IMR-90 (cell line): ENCODE results near the gene SPATA9. TPM values are rescaled to one million over a fixed set of nuclear protein-coding genes. Genes with fewer than 3 reads are reported as not detected.
"Not testable (repeated sequence)": the region's sequence is repeated elsewhere in the genome, so short reads cannot be mapped to it uniquely, and the experiment has no call there.

Source experiments
- ATAC-seq: fragments of 200-7000 bp; cut with Tn5 transposase; 2 replicates; pipeline ENCODE4 v1.9.1; 2020; ENCODE audit warnings: low read depth, mild to moderate bottlenecking, moderate library complexity
- BruUV-seq: library from RNA; stranded (reverse); fragments of 400-500 nt; replicated peaks from 2 replicates; lab custom pipeline; 2021; lab: Mats Ljungman, UMichigan
- CTCF ChIA-PET: fragments of 300-600 bp; formaldehyde crosslinking; extraction: SDS; loops from one replicate; lab custom pipeline; 2021; ENCODE audit warnings: antibody characterized with exemption; lab: Yijun Ruan, JAX
- POLR2A ChIA-PET: fragments of 300-600 bp; sonication (Branson Sonifier 250); formaldehyde crosslinking; loops from one replicate; lab custom pipeline; 2022; ENCODE audit warnings: antibody characterized with exemption; ENCODE audit not compliant: unreplicated experiment; lab: Charles Lee
- DNase-seq: peaks from one replicate; pipeline ENCODE4 v3.0.0; 2013
- H2AFZ ChIP-seq: replicated peaks from 2 replicates; pipeline ENCODE3; 2013; ENCODE audit warnings: low read length, mild to moderate bottlenecking; ENCODE audit not compliant: poor library complexity
- H2AK5ac ChIP-seq: 2 replicates; pipeline ENCODE4 v1.6.1; 2013; ENCODE audit warnings: low read depth, low read length, inconsistent platforms
- H2AK9ac ChIP-seq: replicated peaks from 2 replicates; pipeline ENCODE3; 2013; ENCODE audit warnings: mild to moderate bottlenecking, low read depth, low read length, moderate library complexity; ENCODE audit not compliant: poor library complexity
- H2BK120ac ChIP-seq: 2 replicates; pipeline ENCODE4 v1.6.1; 2013; ENCODE audit warnings: low read depth, low read length, inconsistent platforms
- H2BK15ac ChIP-seq: 3 replicates; pipeline ENCODE4 v1.6.1; 2013; ENCODE audit warnings: low read depth, low read length, inconsistent platforms
- H2BK20ac ChIP-seq: 2 replicates; pipeline ENCODE4 v1.6.1; 2013; ENCODE audit warnings: low read depth, mild to moderate bottlenecking, inconsistent platforms, low read length, moderate library complexity
- H2BK5ac ChIP-seq: 2 replicates; pipeline ENCODE4 v1.6.1; 2013; ENCODE audit warnings: mild to moderate bottlenecking, low read depth, low read length, inconsistent platforms; ENCODE audit not compliant: poor library complexity, severe bottlenecking
- H3K14ac ChIP-seq: replicated peaks from 2 replicates; pipeline ENCODE4 v1.6.1; 2013; ENCODE audit warnings: low read depth, low read length, inconsistent platforms
- H3K18ac ChIP-seq: 2 replicates; pipeline ENCODE4 v1.6.1; 2013; ENCODE audit warnings: low read depth, low read length, control low read depth
- H3K23ac ChIP-seq: 2 replicates; pipeline ENCODE4 v1.6.1; 2013; ENCODE audit warnings: low read depth, low read length, inconsistent platforms
- H3K27ac ChIP-seq: 2 replicates; pipeline ENCODE4 v1.5.1; 2013; ENCODE audit warnings: mild to moderate bottlenecking, control low read depth, low read length; ENCODE audit not compliant: insufficient read depth
- H3K27me3 ChIP-seq: 2 replicates; pipeline ENCODE4 v1.6.1; 2013; ENCODE audit warnings: low read length; ENCODE audit not compliant: control insufficient read depth, insufficient read depth
- H3K36me3 ChIP-seq: 2 replicates; pipeline ENCODE4 v1.6.1; 2013; ENCODE audit warnings: low read length, mixed read lengths; ENCODE audit not compliant: control insufficient read depth, insufficient read depth
- H3K4ac ChIP-seq: 2 replicates; pipeline ENCODE4 v1.6.1; 2013; ENCODE audit warnings: low read depth, low read length, inconsistent platforms
- H3K4me1 ChIP-seq: 2 replicates; pipeline ENCODE4 v1.6.1; 2013; ENCODE audit warnings: low read length, mixed read lengths; ENCODE audit not compliant: control insufficient read depth, insufficient read depth
- H3K4me2 ChIP-seq: 2 replicates; pipeline ENCODE4 v1.6.1; 2013; ENCODE audit warnings: low read depth, mild to moderate bottlenecking, control low read depth, low read length, moderate library complexity
- H3K4me3 ChIP-seq: 2 replicates; pipeline ENCODE4 v1.5.1; 2013; ENCODE audit warnings: low read depth, mild to moderate bottlenecking, control low read depth, low read length, moderate library complexity; ENCODE audit not compliant: insufficient read depth
- H3K56ac ChIP-seq: 2 replicates; pipeline ENCODE4 v1.6.1; 2013; ENCODE audit warnings: low read length, inconsistent platforms; ENCODE audit not compliant: insufficient read depth; ENCODE audit errors: extremely low read depth
- H3K79me1 ChIP-seq, 2 experiments: 2 replicates each; pipeline ENCODE4 v1.6.1; 2013; ENCODE audit warnings: low read length in 2 of 2, inconsistent platforms in 1 of 2, low read depth in 1 of 2
- H3K9ac ChIP-seq: 2 replicates; pipeline ENCODE4 v1.6.1; 2013; ENCODE audit warnings: low read depth, low read length, control low read depth
- H3K9me1 ChIP-seq: 2 replicates; pipeline ENCODE4 v1.6.1; 2013; ENCODE audit warnings: low read length, inconsistent platforms; ENCODE audit not compliant: insufficient read depth
- H3K9me3 ChIP-seq: 2 replicates; pipeline ENCODE4 v1.6.1; 2013; ENCODE audit warnings: low read length; ENCODE audit not compliant: control insufficient read depth, insufficient read depth
- H4K20me1 ChIP-seq: 2 replicates; pipeline ENCODE4 v1.6.1; 2013; ENCODE audit warnings: low read length, inconsistent platforms; ENCODE audit not compliant: insufficient read depth
- H4K5ac ChIP-seq: 2 replicates; pipeline ENCODE4 v1.6.1; 2013; ENCODE audit warnings: mild to moderate bottlenecking, low read depth, low read length, control low read depth
- H4K8ac ChIP-seq, 2 experiments: 2 replicates each; pipeline ENCODE4 v1.6.1; 2013; ENCODE audit warnings: low read depth in 2 of 2, low read length in 2 of 2, control low read depth in 1 of 2, inconsistent platforms in 1 of 2
- H4K91ac ChIP-seq: 2 replicates; pipeline ENCODE4 v1.6.1; 2013; ENCODE audit warnings: low read depth, low read length, inconsistent platforms; ENCODE audit not compliant: insufficient read depth
- MAFK ChIP-seq: IDR thresholded peaks from 2 replicates; pipeline ENCODE4 v1.6.1; 2012; ENCODE audit warnings: low read depth, low read length, improper control_type of control experiment
- MXI1 ChIP-seq: IDR thresholded peaks from 2 replicates; pipeline ENCODE4 v1.6.1; 2012; ENCODE audit warnings: low read depth, mild to moderate bottlenecking, low read length, moderate library complexity, borderline replicate concordance
- WGBS, 2 experiments: methylation state at CpG; one replicate each; pipeline versions ENCODE4 v1.1.5 to v1.1.7; 2013; ENCODE audit warnings: missing lambda C conversion rate in 2 of 2; ENCODE audit not compliant: insufficient read length in 1 of 2; ENCODE audit errors: extremely low coverage in 2 of 2; 5-methylcytosine and 5-hydroxymethylcytosine counted together
- dilution Hi-C: fragments of 300-500 bp; cut with HindIII; formaldehyde crosslinking; loops from one replicate; pipeline ENCODE4 v1.14.3; 2018; ENCODE audit warnings: low sequenced_read_pairs; ENCODE audit not compliant: unreplicated experiment
- in situ Hi-C: fragments of 300-500 bp; cut with MboI; formaldehyde crosslinking; loops from 3 replicates; pipeline ENCODE4 v1.14.3; 2019; ENCODE audit warnings: low sequenced_read_pairs, inconsistent platforms, mixed read lengths
- intact Hi-C: fragments of 100-400 bp; cut with micrococcal nuclease; formaldehyde crosslinking; loops from 2 replicates; pipeline ENCODE4 v1.10.0; 2022
- polyA plus RNA-seq, 3 experiments: library from polyadenylated mRNA; depleted of rRNA; stranded (reverse); fragments of >200 nt; gene quantifications; 2 replicates each; pipeline ENCODE4 v1.2.3, GENCODE V29; 2012; ENCODE audit warnings: low replicate concordance in 1 of 3
- total RNA-seq: library from RNA; depleted of rRNA; stranded (reverse); fragments of >200 nt; gene quantifications from 2 replicates; pipeline ENCODE4 v1.2.3, GENCODE V29; 2012

Gene SPATA9
- total and polyA plus RNA-seq, 2 of the 4 experiments (the other 2 are of a cell fraction): 0.72 to 0.86 TPM

- no peak overlapping the region for H3K9ac ChIP-seq
- H4K5ac ChIP-seq: no peak overlapping the region; the same call in 1 of the 2 replicates
- H3K4me1 ChIP-seq: peaks cover 4% of the 10 kb centered on the region
- no peak overlapping the region for H2AK9ac ChIP-seq
- no peak overlapping the region for H2BK5ac ChIP-seq
- H3K9me3 ChIP-seq: no peaks in the 10 kb centered on the region
- no TSS peak for BruUV-seq
- in situ Hi-C loops (no loop called here), intact Hi-C loops (no loop called here), dilution Hi-C loops (no loop called here)
- H3K36me3 ChIP-seq: no peaks in the 10 kb centered on the region
- no peak overlapping the region for H3K4me2 ChIP-seq
- peak overlapping the region; percentile 60 for H2BK20ac ChIP-seq
- ATAC-seq (no peak), DNase-seq (no peak)
- no peak overlapping the region for H2AFZ ChIP-seq
- H3K27ac ChIP-seq: peak overlapping the region; percentile 38; the same call in 1 of the 2 replicates
- peak overlapping the region; percentile 61; the same call in 1 of the 2 replicates for H2BK120ac ChIP-seq
- no peak overlapping the region for H3K14ac ChIP-seq
- H3K4ac ChIP-seq: no peak overlapping the region
- no peak overlapping the region for H3K4me3 ChIP-seq
- WGBS, 2 experiments: 100% methylated on average over 1 to 3 of the region's 4 CpGs
- peak; percentile 69 for TF ChIP-seq MAFK
- TF ChIP-seq MXI1: no peak
- H3K27me3 ChIP-seq: no peaks in the 10 kb centered on the region
- no peaks in the 10 kb centered on the region for H4K20me1 ChIP-seq
- no peak overlapping the region for H3K56ac ChIP-seq
- H2AK5ac ChIP-seq: no peak overlapping the region
- ChIA-PET CTCF (no interaction called here), POLR2A (no interaction called here)
- H4K8ac ChIP-seq: 0 out of 4 replicates have a peak overlapping the region, but pooled peaks of 1 of the 2 experiments have one; percentile 9
- no peaks in the 10 kb centered on the region; the same call in 1 of the 2 replicates for H3K9me1 ChIP-seq
- H4K91ac ChIP-seq: peak overlapping the region; percentile 23; the same call in 1 of the 2 replicates
- H3K18ac ChIP-seq: peak overlapping the region; percentile 32; the same call in 1 of the 2 replicates
- no peaks in the 10 kb centered on the region; a peak in 1 of 4 replicates for H3K79me1 ChIP-seq
- no peak overlapping the region for H3K23ac ChIP-seq
- H2BK15ac ChIP-seq: 0 out of 3 replicates have a peak overlapping the region, but pooled peaks have one; percentile 3
Measured at GRCh38 chr5:95713960-95714710, 31.3 kb upstream of the SPATA9 start.

- POLR2A ChIA-PET, H3K18ac ChIP-seq, H3K27me3 ChIP-seq, H3K4me3 ChIP-seq, DNase-seq, H2AK5ac ChIP-seq, H4K5ac ChIP-seq, H3K36me3 ChIP-seq, ATAC-seq, H3K9me3 ChIP-seq, H3K9me1 ChIP-seq, H3K23ac ChIP-seq, H2AFZ ChIP-seq, H4K8ac ChIP-seq, BruUV-seq, dilution Hi-C loops, H3K4me1 ChIP-seq, H2BK5ac ChIP-seq, H3K56ac ChIP-seq, CTCF ChIA-PET, H2BK15ac ChIP-seq, intact Hi-C loops, in situ Hi-C loops, H4K20me1 ChIP-seq, H3K79me1 ChIP-seq, H3K14ac ChIP-seq, H2AK9ac ChIP-seq, H3K9ac ChIP-seq, H3K4me2 ChIP-seq: not testable (repeated sequence)
- Histone ChIP-seq H3K27ac (peak overlapping the region; percentile 27; the same call in 1 of the 2 replicates), H4K91ac (peak overlapping the region; percentile 48; the same call in 1 of the 2 replicates), H2BK20ac (peak overlapping the region; percentile 16; the same call in 1 of the 2 replicates), H2BK120ac (peak overlapping the region; percentile 39; the same call in 1 of the 2 replicates), H3K4ac (peak overlapping the region; percentile 63; the same call in 1 of the 2 replicates)
- no CpG with 5 or more reads among the region's 5 CpGs for WGBS, 2 experiments
Measured at GRCh38 chr5:95713246-95713645, 30.5 kb upstream of the SPATA9 start.
